Psoas muscle (tissue), 8 donors: ENCODE measurements around the gene MAPKAPK2. TPM values are rescaled to one million over a fixed set of nuclear protein-coding genes. Genes with fewer than 3 reads are reported as not detected.

Experiments
- ATAC-seq, 4 donors: fragments of 200-7000 bp; cut with Tn5 transposase; one replicate each; pipeline ENCODE4 v1.9.1; 2020; ENCODE audit warnings: moderate library complexity in 3 of 4, mild to moderate bottlenecking in 2 of 4
- DNase-seq, 2 donors: peaks; one replicate each; pipeline ENCODE4 v3.0.0-alpha.2; 2020
- H3K27ac ChIP-seq: fragments of 200-600 bp; one replicate; pipeline ENCODE4 v1.8.0; 2022
- H3K27me3 ChIP-seq, 3 donors: fragments of 200-600 bp in 1 of 3; one replicate each; pipeline versions ENCODE4 v1.6.1 to v1.8.0; 2013 to 2022; ENCODE audit warnings: low read length in 2 of 3, mild to moderate bottlenecking in 2 of 3, moderate library complexity in 1 of 3; ENCODE audit not compliant: insufficient read depth in 3 of 3
- H3K36me3 ChIP-seq, 2 donors: fragments of 200-600 bp in 1 of 2; one replicate each; pipeline versions ENCODE4 v1.6.1 to v1.8.0; 2013 to 2022; ENCODE audit warnings: low read depth in 1 of 2, mild to moderate bottlenecking in 1 of 2, moderate library complexity in 1 of 2; ENCODE audit not compliant: insufficient read depth in 1 of 2
- H3K4me1 ChIP-seq: fragments of 200-600 bp; one replicate; pipeline ENCODE4 v1.8.0; 2022
- H3K4me3 ChIP-seq: fragments of 200-600 bp; one replicate; pipeline ENCODE4 v1.8.0; 2022; ENCODE audit warnings: mild to moderate bottlenecking
- H3K9me3 ChIP-seq: fragments of 200-600 bp; one replicate; pipeline ENCODE4 v1.8.0; 2022
- CTCF ChIP-seq: fragments of 200-600 bp; IDR thresholded peaks from one replicate; pipeline ENCODE4 v1.8.0; 2022; ENCODE audit warnings: antibody characterized with exemption
- WGBS, 3 donors: extraction: QIAGEN DNeasy Blood & Tissue Kit; methylation state at CpG; one replicate each; pipeline versions ENCODE4 v1.1.6 to v1.1.7; 2013; 5-methylcytosine and 5-hydroxymethylcytosine counted together
- intact Hi-C, 2 donors: fragments of 100-400 bp; cut with DNase I; formaldehyde crosslinking; loops; one replicate each; pipeline versions ENCODE4 v1.11.0 to v1.14.2; 2022
- polyA plus RNA-seq, 3 donors: library from polyadenylated mRNA; stranded (reverse); fragments of 200-250 nt; gene quantifications; one replicate each; pipeline ENCODE4 v1.2.3, GENCODE V29; 2013
- total RNA-seq, 4 donors: library from RNA; stranded (reverse); fragmentation: NEBNext Ultra II Directional in 2 of 4; extraction: Animal tissue kit (Norgen Biotek cat#: 25700) in 2 of 4; gene quantifications; one replicate each; pipeline versions ENCODE4 v1.2.1 to v1.2.4, GENCODE V29; 2021 to 2023
- donor health status: healthy with polysubstance abuse.
- donor health status: DM: no; HTN: no; CAD: no; lungs with moderate emphysema.
- donor health status: Bipolar disorder and iron deficiency.
- donor health status: healthy.
- donor health status: DM: yes; HTN: yes; CAD: no.
- donor health status: DM: no; HTN: no; CAD: no.
- donor health status: DM: no; HTN: no; CAD: no.
- donor health status: DM: yes; HTN: yes; CAD: no.

Gene MAPKAPK2
- total and polyA plus RNA-seq, 7 donors, result 89.4 to 198 (median 139) TPM

GRCh38 chr1:206741142-206741701 is 56.5 kb downstream of the MAPKAPK2 start:
- H3K27me3 ChIP-seq, result no peaks in the 10 kb centered on the region
- intact Hi-C loops, result no loop called here
- H3K36me3 ChIP-seq, result no peaks in the 10 kb centered on the region
- ATAC-seq, result no peak
- no peak for DNase-seq
- WGBS, 3 donors, result 88 to 91% (median 88%) methylated on average over 6 of the region's 6 CpGs
- H3K4me3 ChIP-seq, result no peak overlapping the region
- H3K27ac ChIP-seq, result no peak overlapping the region
- peaks cover 11% of the 10 kb centered on the region for H3K4me1 ChIP-seq
- TF ChIP-seq CTCF, result no peak
- H3K9me3 ChIP-seq, result no peaks in the 10 kb centered on the region

- intact Hi-C loops, result no loop called here
- Histone ChIP-seq H3K27me3 (no peaks in the 10 kb centered on the region), H3K36me3 (no peaks in the 10 kb centered on the region), H3K9me3 (no peaks in the 10 kb centered on the region), H3K4me3 (no peak overlapping the region), H3K27ac (no peak overlapping the region), H3K4me1 (peaks cover 11% of the 10 kb centered on the region)
- TF ChIP-seq CTCF, result no peak
- WGBS, 3 donors, result 65 to 74% (median 68%) methylated on average over 13 of the region's 13 CpGs
- ATAC-seq (peak in 2 of 4 donors; percentile 6 to 19), DNase-seq (no peak)
Observed at GRCh38 chr1:206742719-206743383, 58.1 kb downstream of the MAPKAPK2 start.

GRCh38 chr1:206744683-206745082 is 60.0 kb downstream of the MAPKAPK2 start:
- ATAC-seq, result peak in 2 of 4 donors; percentile 17 to 30
- H3K27me3 ChIP-seq, result no peaks in the 10 kb centered on the region
- 57 to 64% (median 62%) methylated on average over 4 of the region's 4 CpGs for WGBS, 3 donors

GRCh38 chr1:206745301-206745700 is 60.6 kb downstream of the MAPKAPK2 start:
- DNase-seq (no peak), ATAC-seq (no peak)
- no peak for TF ChIP-seq CTCF
- no peak overlapping the region for H3K27ac ChIP-seq
- no peaks in the 10 kb centered on the region for H3K9me3 ChIP-seq
- H3K36me3 ChIP-seq, result no peaks in the 10 kb centered on the region
- 94 to 97% (median 94%) methylated on average over 1 of the region's 1 CpG for WGBS, 3 donors
- no peaks in the 10 kb centered on the region for H3K27me3 ChIP-seq
- intact Hi-C loops, result no loop called here
- no peak overlapping the region for H3K4me3 ChIP-seq
- no peaks in the 10 kb centered on the region for H3K4me1 ChIP-seq

More at GRCh38 chr1:206744683-206745082, 60.0 kb downstream of the MAPKAPK2 start:
- Histone ChIP-seq H3K4me3 (no peak overlapping the region), H3K4me1 (peaks cover 3% of the 10 kb centered on the region), H3K36me3 (no peaks in the 10 kb centered on the region), H3K9me3 (no peaks in the 10 kb centered on the region), H3K27ac (no peak overlapping the region)
- no peak for TF ChIP-seq CTCF
- DNase-seq, result no peak
- intact Hi-C loops, result no loop called here
